NCI-H2107 (cell line): ENCODE data around the gene B3GALT5.

Source experiments
- DNase-seq: peaks from one replicate; lab custom pipeline; 2025; lab: John Stamatoyannopoulos, UW

The B3GALT5 gene

GRCh38 chr21:39645331-39645730 lies 32.6 kb downstream of the B3GALT5 start:
- DNase-seq, result no peak

DNA sequence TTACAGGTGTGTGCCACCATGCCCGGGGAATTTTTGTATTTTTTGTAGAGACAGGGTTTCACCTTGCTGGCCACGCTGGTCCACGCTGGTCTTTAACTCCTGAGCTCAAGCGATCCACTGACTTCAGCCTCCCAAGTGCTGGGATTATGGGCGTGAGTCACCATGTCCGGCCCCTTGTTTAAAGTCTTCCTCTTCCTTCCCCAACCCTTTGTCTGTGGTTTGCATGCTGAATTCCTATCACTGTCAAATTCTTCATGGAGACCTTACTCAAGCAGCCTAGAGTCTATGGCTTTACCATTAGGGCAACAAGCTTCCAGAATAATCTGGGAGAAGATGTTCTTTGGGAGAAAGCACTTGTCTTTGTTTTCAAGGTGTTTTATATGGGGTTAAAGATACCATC lies 34.7 kb downstream of the B3GALT5 start:
- no peak for DNase-seq

DNA sequence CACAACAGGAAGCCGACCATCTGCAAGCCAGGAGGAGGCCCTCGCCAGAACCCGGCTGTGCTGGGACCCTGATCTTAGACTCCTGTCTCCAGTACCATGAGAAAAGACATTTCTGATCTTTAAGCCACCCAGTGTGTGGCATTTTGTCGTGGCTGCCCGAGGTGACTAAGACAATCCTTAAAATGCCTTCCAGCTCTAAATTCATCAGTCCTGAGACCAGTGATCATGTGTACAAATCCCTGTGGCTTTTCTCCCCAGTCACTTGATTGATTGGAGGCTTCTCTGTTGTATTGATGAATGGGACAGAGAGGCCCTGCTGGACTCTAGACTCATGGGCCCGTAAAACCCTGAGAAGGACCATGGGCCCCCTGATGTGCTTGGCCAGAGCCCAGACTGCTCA lies 36.1 kb downstream of the B3GALT5 start:
- DNase-seq, result no peak

DNA sequence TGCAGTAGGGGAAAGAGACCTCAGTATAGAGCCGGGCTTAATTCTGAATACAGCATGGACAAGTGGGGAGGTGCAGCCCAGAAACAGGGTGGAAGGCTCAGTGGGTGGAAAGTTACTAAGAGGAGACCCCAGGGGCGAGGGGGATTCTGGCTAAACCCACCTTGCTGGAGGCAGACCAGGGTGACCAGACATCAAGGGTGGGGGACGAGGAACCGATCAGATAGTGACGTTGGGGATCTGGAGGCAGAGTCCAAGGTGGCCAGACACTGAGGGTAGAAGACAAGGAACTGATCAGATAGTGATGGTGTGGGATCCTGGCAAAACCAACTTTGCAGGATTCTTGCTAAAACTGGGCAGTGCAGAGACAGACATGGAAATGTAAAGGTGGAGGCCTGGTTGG lies 36.8 kb downstream of the B3GALT5 start:
- no peak for DNase-seq

DNA sequence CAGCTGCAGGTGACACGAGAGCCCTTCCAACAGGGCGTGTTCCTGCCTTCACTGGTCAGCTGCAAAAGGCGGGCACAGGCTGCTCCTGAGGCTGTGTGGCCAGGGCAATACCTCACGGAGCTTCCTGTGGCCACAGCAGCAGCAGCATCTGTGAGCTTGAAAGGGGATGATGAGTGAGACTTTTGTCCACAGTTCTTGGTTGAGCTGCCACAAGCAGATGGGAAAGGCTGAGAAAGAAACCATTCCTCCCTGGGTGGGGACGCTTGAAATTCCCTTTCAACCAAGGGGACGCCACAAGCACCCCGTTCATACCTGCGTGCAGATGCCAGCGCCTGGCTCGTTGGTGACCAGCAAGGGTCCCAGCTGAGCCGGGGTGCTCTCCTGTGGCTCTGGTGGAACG lies 37.6 kb downstream of the B3GALT5 start:
- no peak for DNase-seq

DNA sequence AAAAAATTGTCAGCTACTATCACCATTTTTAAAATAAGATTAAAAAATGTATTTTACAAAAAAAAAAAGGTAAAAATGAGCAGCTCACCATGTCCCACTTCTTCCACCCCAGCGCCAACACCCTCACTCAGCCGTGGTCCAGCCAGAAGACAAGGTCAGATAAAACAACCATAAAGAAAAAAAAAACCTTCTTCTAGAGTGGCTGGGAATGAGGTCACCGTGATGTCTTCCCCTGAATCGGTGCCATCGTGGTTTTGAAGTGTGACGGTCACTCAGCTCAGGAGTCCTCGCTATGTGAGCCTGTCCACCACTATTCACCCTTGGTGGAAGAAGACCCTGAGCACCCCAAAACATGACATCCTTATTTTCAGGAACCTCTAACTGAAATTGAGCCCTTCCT lies 38.1 kb downstream of the B3GALT5 start:
- no peak for DNase-seq

- DNase-seq, result no peak
Observed at GRCh38 chr21:39651206-39651605, 38.5 kb downstream of the B3GALT5 start.

GRCh38 chr21:39654951-39655350 lies 42.2 kb downstream of the B3GALT5 start:
- no peak for DNase-seq

DNA sequence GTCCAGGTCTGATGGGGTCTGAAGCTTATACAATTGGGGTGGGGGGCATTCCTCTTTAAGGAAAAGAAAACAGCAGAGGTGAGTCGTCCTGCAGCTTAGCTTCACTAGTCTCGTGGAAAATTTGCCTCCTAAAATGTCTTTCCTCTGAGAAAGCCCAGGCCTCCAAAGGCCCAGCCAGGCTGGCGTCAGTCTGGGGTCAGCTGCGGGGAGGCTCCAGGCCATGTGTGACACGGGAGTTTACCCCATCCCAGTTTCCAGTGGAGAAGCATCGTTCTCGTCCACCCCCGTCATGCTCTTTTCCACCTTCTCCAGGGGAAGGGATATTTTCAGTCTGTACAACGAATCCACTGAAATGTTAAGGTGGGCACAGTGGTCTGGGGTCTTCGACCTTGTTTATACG lies 42.8 kb downstream of the B3GALT5 start:
- no peak for DNase-seq

DNA sequence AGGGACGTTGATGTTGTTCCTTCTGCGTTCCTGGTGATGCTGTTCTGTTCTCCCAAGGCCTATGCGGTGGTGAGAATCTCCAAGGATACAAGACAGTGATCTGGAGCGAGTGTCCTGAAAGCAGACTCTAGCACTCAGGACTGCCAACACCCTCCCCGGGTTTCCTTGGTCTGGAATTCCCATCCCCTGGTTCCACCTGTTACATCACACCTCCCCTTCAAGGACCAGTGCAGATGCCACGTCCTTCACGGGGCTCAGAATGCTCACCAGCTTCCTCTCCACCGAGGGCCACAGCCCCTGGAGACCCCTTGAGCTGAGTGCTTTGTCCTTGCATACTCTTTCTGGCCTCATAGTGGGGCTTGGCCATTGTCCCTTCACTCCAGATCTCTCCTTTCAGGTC lies 43.5 kb downstream of the B3GALT5 start:
- DNase-seq, result no peak

DNA sequence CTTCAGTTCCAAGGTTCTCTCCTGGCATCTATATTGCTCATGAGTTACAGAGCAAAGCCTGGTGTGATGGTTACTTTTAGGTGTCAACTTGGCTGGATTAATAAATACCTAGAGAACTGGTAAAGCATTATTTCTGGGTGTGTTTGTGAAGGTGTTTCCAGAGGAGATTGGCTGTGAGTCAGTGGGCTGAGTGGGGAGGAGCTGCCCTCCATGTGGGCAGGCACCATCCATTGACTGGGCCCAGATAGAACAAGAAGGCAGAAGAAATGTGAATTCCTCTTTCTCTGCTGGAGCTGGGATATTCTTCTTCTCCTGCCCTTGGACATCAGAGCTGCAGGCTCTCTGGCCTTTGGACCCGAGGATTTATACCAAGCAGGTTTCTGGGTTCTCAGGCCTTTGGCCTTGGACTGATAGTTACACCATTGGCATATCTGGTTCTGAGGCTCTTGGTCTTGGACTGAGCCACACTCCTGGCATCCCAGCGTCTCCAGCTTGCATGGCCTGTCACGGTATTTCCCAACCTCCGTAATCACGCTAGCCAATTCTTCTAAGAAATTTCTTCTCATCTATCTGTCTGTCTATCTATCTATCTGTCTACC lies 44.5 kb downstream of the B3GALT5 start:
- DNase-seq, result no peak

GRCh38 chr21:39658066-39658465 lies 45.3 kb downstream of the B3GALT5 start:
- no peak for DNase-seq

DNA sequence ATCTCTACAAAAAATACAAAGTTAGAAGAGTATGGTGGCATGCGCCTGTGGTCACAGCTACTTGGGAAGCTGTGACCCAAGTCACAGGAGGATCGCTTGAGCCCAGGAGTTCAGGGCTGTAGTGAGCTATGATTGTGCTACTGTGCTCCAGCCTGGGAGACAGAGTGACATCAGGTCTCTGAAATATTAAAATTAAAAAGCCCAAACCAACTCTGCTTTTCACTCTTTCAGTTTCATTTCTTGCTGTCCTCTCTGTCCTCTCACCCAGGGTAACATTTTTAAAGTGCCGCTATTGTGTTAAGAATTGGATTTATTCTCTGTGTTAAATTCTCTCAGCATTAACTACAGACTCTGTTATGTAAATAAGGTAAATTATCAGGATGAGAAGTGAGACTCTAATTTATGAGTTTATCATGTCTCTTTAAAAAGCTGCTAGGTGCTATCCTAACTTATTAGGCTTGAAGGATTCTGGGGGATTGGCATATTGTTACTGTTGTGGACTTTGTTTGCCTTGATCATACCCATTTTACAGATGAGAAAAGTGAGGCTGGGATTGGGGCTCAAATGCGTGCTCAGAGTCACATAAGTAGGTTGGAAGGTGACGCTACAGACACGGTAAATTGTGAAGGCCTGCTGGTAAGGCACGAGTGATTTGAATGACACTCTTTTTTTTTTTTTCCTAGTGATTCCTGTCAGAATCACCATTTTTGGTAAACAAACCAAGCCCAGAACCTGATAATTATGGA lies 46.5 kb downstream of the B3GALT5 start:
- DNase-seq, result no peak

GRCh38 chr21:39660191-39660980 lies 47.6 kb downstream of the B3GALT5 start:
- peak; percentile 8 for DNase-seq

- no peak for DNase-seq
Observed at GRCh38 chr21:39661121-39661520, 48.4 kb downstream of the B3GALT5 start.

GRCh38 chr21:39661740-39662139 lies 49.0 kb downstream of the B3GALT5 start:
- DNase-seq, result no peak

DNA sequence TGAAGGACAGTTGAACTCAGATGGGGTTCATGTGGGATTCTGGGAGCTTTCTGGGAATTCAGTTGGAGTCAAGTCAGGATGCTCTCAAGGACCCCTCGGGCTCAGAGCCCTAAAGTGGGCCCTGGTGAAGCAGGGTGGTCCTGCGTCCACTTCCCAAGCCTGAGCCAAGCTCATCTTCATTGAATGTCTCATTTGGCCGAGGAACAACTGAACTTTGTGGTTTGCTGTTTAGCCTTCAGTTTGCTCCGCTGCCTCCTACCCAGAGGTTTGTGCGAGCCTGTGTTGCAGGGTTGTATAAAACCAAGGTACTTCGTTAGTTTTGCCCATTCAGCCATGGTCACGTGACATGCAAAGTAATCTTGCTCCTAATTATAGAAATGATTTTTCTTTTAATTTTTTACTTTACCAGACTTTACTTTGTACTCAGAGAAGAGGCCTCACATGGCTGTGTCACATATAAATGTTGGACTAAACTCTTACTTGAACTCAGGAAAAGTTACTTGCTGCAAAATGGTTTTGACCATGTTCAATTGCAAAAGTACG lies 49.7 kb downstream of the B3GALT5 start:
- DNase-seq, result no peak

DNA sequence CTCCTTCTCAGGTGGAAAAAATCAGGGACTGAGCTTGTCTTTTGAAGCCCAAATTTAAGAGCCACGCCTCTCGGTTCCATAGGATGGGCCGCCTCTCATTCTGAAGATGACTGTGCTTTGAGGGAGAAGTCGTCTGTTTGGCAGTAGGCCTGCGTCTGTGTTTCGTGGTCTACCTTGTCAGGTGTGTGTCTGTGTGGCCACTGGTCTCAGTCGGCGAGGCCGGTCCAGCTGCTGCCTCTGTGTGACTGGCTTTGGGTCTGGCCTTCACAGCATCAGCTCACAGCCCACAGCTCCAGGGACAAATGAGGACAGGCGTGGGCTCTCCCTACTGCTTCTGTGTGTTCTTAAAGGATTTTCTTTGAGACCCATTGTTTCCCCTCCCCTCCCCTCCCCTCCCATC lies 50.3 kb downstream of the B3GALT5 start:
- no peak for DNase-seq

GRCh38 chr21:39663742-39664492 lies 51.2 kb downstream of the B3GALT5 start:
- no peak for DNase-seq

- no peak for DNase-seq
Observed at GRCh38 chr21:39664586-39664985, 51.8 kb downstream of the B3GALT5 start.

DNA sequence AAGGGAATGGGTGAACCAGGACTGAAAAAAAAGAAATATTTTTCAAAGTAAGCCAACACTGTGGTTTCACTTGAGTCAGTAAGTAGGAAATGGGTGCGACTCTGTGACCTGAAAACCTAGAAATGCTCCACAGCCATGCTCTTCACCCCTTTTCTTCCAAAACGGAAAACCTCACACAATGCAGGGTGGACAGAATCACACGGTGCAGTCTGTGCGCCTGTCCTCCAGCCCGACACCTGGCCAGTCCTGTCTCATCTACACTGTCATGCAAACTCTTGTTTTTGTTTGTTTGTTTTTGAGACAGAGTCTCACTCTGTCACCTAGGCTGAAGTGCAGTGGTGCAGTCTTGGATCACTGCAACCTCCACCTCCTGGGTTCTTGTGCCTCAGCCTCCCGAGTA lies 53.3 kb downstream of the B3GALT5 start:
- DNase-seq, result no peak

DNA sequence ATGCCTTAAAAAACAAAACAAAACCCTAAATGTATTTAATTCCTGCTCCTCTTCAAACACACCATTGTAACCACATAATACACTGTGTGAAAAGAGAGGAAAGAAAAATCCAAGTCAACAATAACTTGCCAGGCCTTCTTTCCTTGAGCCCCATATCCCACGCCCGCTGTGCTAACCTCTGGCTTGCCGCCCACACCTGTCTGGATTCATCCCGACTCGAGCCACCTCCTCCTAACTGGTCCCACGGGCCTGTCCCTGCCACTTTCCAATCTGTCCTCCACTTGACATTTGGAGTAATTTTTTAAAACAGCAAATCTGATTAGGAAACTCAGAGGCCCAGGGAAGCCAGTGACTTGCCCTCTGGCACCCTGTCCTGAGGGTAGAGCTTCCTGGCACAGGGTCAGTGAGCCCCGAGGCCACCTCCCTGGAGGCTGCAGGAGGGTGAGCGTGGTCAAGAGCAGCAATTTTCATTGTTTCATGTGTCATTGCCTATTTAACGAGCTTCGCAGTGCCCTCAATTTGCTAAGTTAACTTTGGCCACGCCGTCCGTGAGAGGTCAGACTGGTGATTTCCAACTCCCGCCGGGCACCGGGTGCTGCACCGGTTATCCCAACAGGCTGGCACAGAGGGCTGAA lies 54.1 kb downstream of the B3GALT5 start:
- no peak for DNase-seq
